Heart left ventricle (tissue), 16 donors: Measurements from ENCODE around the gene PYGO2. TPM values are rescaled to one million over a fixed set of nuclear protein-coding genes. Genes with fewer than 3 reads are reported as not detected.

Experiments used
- ATAC-seq, 4 donors: fragments of 200-7000 bp; cut with Tn5 transposase; one replicate each; pipeline ENCODE4 v1.9.1; 2020 to 2022; ENCODE audit warnings: moderate library complexity in 4 of 4, mild to moderate bottlenecking in 3 of 4, moderate number of reproducible peaks in 1 of 4
- DNase-seq, 5 donors: peaks; one replicate each; pipeline ENCODE4 v3.0.0-alpha.2; 2020
- H3K27ac ChIP-seq, 12 donors: fragments of 200-600 bp; sonication (generic) in 4 of 12; one replicate each; pipeline versions ENCODE4 v1.5.0 to v1.8.0; 2016 to 2022; ENCODE audit warnings: mild to moderate bottlenecking in 2 of 12
- H3K27me3 ChIP-seq, 9 donors: fragments of 200-600 bp; sonication (generic) in 2 of 9; one replicate each; pipeline versions ENCODE4 v1.5.1 to v1.8.0; 2016 to 2022; ENCODE audit warnings: mild to moderate bottlenecking in 3 of 9
- H3K36me3 ChIP-seq, 9 donors: fragments of 200-600 bp; sonication (generic) in 2 of 9; one replicate each; pipeline versions ENCODE4 v1.5.0 to v1.8.0; 2018 to 2022; ENCODE audit warnings: mild to moderate bottlenecking in 2 of 9
- H3K4me1 ChIP-seq, 12 donors: fragments of 200-600 bp; sonication (generic) in 4 of 12; one replicate each; pipeline versions ENCODE4 v1.5.0 to v1.8.0; 2016 to 2022; ENCODE audit warnings: mild to moderate bottlenecking in 3 of 12
- H3K4me3 ChIP-seq, 12 donors: fragments of 200-600 bp; sonication (generic) in 4 of 12; one replicate each; pipeline versions ENCODE4 v1.5.0 to v1.8.0; 2017 to 2022; ENCODE audit warnings: mild to moderate bottlenecking in 9 of 12, moderate library complexity in 4 of 12
- H3K9me3 ChIP-seq, 12 donors: fragments of 200-600 bp; sonication (generic) in 4 of 12; one replicate each; pipeline versions ENCODE4 v1.5.0 to v1.8.0; 2016 to 2022; ENCODE audit warnings: mild to moderate bottlenecking in 1 of 12
- CTCF ChIP-seq, 12 donors: fragments of 200-600 bp; sonication (generic) in 4 of 12; IDR thresholded peaks; one replicate each; pipeline versions ENCODE4 v1.5.0 to v1.8.0; 2018 to 2022; ENCODE audit warnings: antibody characterized with exemption in 12 of 12, mild to moderate bottlenecking in 5 of 12
- POLR2A ChIP-seq, 2 donors: fragments of 450-650 bp; IDR thresholded peaks; one replicate each; pipeline ENCODE4 v1.6.1; 2017; ENCODE audit warnings: antibody characterized with exemption in 2 of 2, mild to moderate bottlenecking in 2 of 2, moderate library complexity in 2 of 2
- WGBS, 4 donors: extraction: QIAGEN DNeasy Blood & Tissue Kit in 2 of 4; methylation state at CpG; one replicate each; pipeline versions ENCODE4 v1.1.5 to v1.1.7; 2013 to 2018; 5-methylcytosine and 5-hydroxymethylcytosine counted together
- intact Hi-C, 10 donors: fragments of 100-400 bp; cut with DNase I; formaldehyde crosslinking; loops; one replicate each; pipeline versions ENCODE4 v1.11.1 to v1.14.2; 2022
- polyA plus RNA-seq, 2 donors: library from polyadenylated mRNA; stranded (reverse); fragments of 200-250 nt; gene quantifications; one replicate each; pipeline ENCODE4 v1.2.3, GENCODE V29; 2013
- total RNA-seq, 9 donors: library from RNA; depleted of rRNA in 2 of 9; stranded (reverse); fragments of >200 nt in 2 of 9; fragmentation: NEBNext Ultra II Directional in 3 of 9; extraction: Animal tissue kit (Norgen Biotek cat#: 25700) in 3 of 9; gene quantifications; one replicate each; pipeline versions ENCODE4 v1.1.0 to v1.2.4, GENCODE V29; 2016 to 2023
- donor health status: ischemic (EF 13 %, LVEDD 7.1; RV severe dilation, severe dysfunction).
- donor health status: healthy with polysubstance abuse.
- donor health status: DM: no; HTN: yes; CAD: no.
- donor health status: DM: no; HTN: no; CAD: no.
- donor health status: ischemic (EF 25% LVEDD 6.9; RV normal size, moderate dysfunction).
- donor health status: ischemic (EF 25% LVEDD 5.7; RV mildly dilated, moderate dysfunction).
- donor health status: healthy.
- donor health status: DM: yes; HTN: yes; CAD: no.
- donor health status: ischemic (EF 35%, LVEDD 5.7; RV mildly dilated, moderate dysfunction).
- donor health status: nonischemic (EF 11% LVEDD 7.7; RV severe dilation, severe dysfunction).
- donor health status: DM: yes; HTN: yes; CAD: no.
- donor health status: PGD.
- donor health status: ischemic (EF 29% LVEDD 5.4; RV normal size, mild dysfunction).
- donor health status: nonischemic (EF 23%, LVEDD 6.1; RV moderate dilation, normal function).

PYGO2 gene
- total and polyA plus RNA-seq, 11 donors = 9.7 to 19.2 (median 16.3) TPM

GRCh38 chr1:154935749-154936554 lies 25.6 kb downstream of the PYGO2 start:
- peak overlapping the region; percentile 90 to 100 (median 98) for H3K27ac ChIP-seq
- H3K4me1 ChIP-seq = peaks cover 0 to 36% (median 18%) of the 10 kb centered on the region in 12 donors
- H3K36me3 ChIP-seq = peaks cover 0 to 15% (median 4%) of the 10 kb centered on the region in 9 donors
- DNase-seq (peak in 1 of 5 donors; percentile 28), ATAC-seq (no peak)
- TF ChIP-seq CTCF (IDR thresholded peaks at IDR 0.05) = no peak
- no peak for TF ChIP-seq POLR2A (IDR thresholded peaks at IDR 0.05)
- 42 to 51% (median 49%) methylated on average over 26 to 27 of the region's 27 CpGs for WGBS, 4 donors
- H3K9me3 ChIP-seq = no peaks in the 10 kb centered on the region
- H3K4me3 ChIP-seq = peak overlapping the region; percentile 39 to 80 (median 66)
- intact Hi-C loops = loop anchor here in 4 of 10 donors (2.0 to 10.0 kb wide), 6 partner anchors 36 to 379 kb away; partner anchors contain the start of genes UBE2Q1 (in 3 of the 4), CHRNB2 (in 1 of the 4), CKS1B (in 1 of the 4) and SHC1 (in 1 of the 4)
- H3K27me3 ChIP-seq = no peaks in the 10 kb centered on the region

GRCh38 chr1:154934358-154934948 lies 27.1 kb downstream of the PYGO2 start:
- TF ChIP-seq CTCF (IDR thresholded peaks at IDR 0.05) (no peak), POLR2A (IDR thresholded peaks at IDR 0.05) (no peak)
- WGBS, 4 donors = 95 to 97% (median 97%) methylated on average over 5 of the region's 5 CpGs
- Histone ChIP-seq H3K4me3 (no peak overlapping the region), H3K36me3 (peaks cover 0 to 28% (median 10%) of the 10 kb centered on the region in 9 donors), H3K27me3 (no peaks in the 10 kb centered on the region), H3K9me3 (no peaks in the 10 kb centered on the region), H3K27ac (no peak overlapping the region), H3K4me1 (peaks cover 0 to 25% (median 15%) of the 10 kb centered on the region in 12 donors)
- DNase-seq (peak in 1 of 5 donors; percentile 15), ATAC-seq (no peak)
- intact Hi-C loops = loop anchor here in 1 of 10 donors (10.0 kb wide), 2 partner anchors 50 to 370 kb away; partner anchors contain the start of gene CHRNB2

- Histone ChIP-seq H3K27ac (no peak overlapping the region), H3K27me3 (no peaks in the 10 kb centered on the region), H3K9me3 (no peaks in the 10 kb centered on the region), H3K4me3 (no peak overlapping the region), H3K36me3 (peaks cover 0 to 51% (median 26%) of the 10 kb centered on the region in 9 donors), H3K4me1 (peaks cover 0 to 13% (median 8%) of the 10 kb centered on the region in 12 donors)
- intact Hi-C loops = loop anchor here in 1 of 10 donors (10.0 kb wide), 2 partner anchors 47 to 367 kb away; partner anchors contain the start of gene CHRNB2
- DNase-seq = peak in 1 of 5 donors; percentile 17
- 79 to 84% (median 79%) methylated on average over 11 of the region's 11 CpGs for WGBS, 4 donors
- no peak for TF ChIP-seq POLR2A (IDR thresholded peaks at IDR 0.05)
- ATAC-seq = no peak
Observed at GRCh38 chr1:154931940-154932487, 29.6 kb downstream of the PYGO2 start.

GRCh38 chr1:154926201-154926600 lies 35.4 kb downstream of the PYGO2 start:
- Histone ChIP-seq H3K4me3 (no peak overlapping the region), H3K27me3 (no peaks in the 10 kb centered on the region), H3K9me3 (no peaks in the 10 kb centered on the region), H3K36me3 (peaks cover 0 to 87% (median 65%) of the 10 kb centered on the region in 9 donors), H3K27ac (no peak overlapping the region), H3K4me1 (no peaks in the 10 kb centered on the region)
- intact Hi-C loops = no loop called here
- 93 to 96% (median 95%) methylated on average over 13 of the region's 13 CpGs for whole genome bisulfite sequencing, 4 donors
- no peak for DNase-seq
- ATAC-seq = no peak
- TF ChIP-seq POLR2A (IDR thresholded peaks at IDR 0.05) (no peak), CTCF (IDR thresholded peaks at IDR 0.05) (no peak)
